ENCODE results near the gene CSF1.

The CSF1 gene

GRCh38 chr1:109892561-109893368 is 17.9 kb upstream of the CSF1 start:
- Histone ChIP-seq H3K27me3 (ENCODE audit: control insufficient read depth, insufficient read depth, low read length) (no peaks in the 10 kb centered on the region), H3K79me2 (no peaks in the 10 kb centered on the region), H3K9ac (no peak overlapping the region), H3K4me1 (no peaks in the 10 kb centered on the region), H3K9me3 (ENCODE audit: control insufficient read depth, low read length) (no peaks in the 10 kb centered on the region), H3K27ac (no peak overlapping the region), H3K4me3 (ENCODE audit: low read depth, low read length) (no peak overlapping the region), H3K4me2 (ENCODE audit: low read length) (no peak overlapping the region), H3K36me3 (ENCODE audit: control insufficient read depth, insufficient read depth, low read length) (no peaks in the 10 kb centered on the region), H2AFZ (no peak overlapping the region)
- TF ChIP-seq CTCF (IDR thresholded peaks at IDR 0.05): no peak

- H3K9me3 ChIP-seq (ENCODE audit: control insufficient read depth, low read length): no peaks in the 10 kb centered on the region
- no peaks in the 10 kb centered on the region for H3K79me2 ChIP-seq
- TF ChIP-seq CTCF (IDR thresholded peaks at IDR 0.05): no peak
- no peak overlapping the region for H3K27ac ChIP-seq
- no peak overlapping the region for H2AFZ ChIP-seq
- H3K4me3 ChIP-seq (ENCODE audit: low read depth, low read length): no peak overlapping the region
- H3K36me3 ChIP-seq (ENCODE audit: control insufficient read depth, insufficient read depth, low read length): no peaks in the 10 kb centered on the region
- H3K4me1 ChIP-seq: no peaks in the 10 kb centered on the region
- H3K4me2 ChIP-seq (ENCODE audit: low read length): no peak overlapping the region
- no peaks in the 10 kb centered on the region for H3K27me3 ChIP-seq (ENCODE audit: control insufficient read depth, insufficient read depth, low read length)
- H3K9ac ChIP-seq: no peak overlapping the region
These were observed 17.0 kb upstream of the CSF1 start for GRCh38 chr1:109893532-109894171.

- TF ChIP-seq CTCF (IDR thresholded peaks at IDR 0.05): no peak
- no peak overlapping the region for H3K27ac ChIP-seq
- no peaks in the 10 kb centered on the region for H3K9me3 ChIP-seq (ENCODE audit: control insufficient read depth, low read length)
- H2AFZ ChIP-seq: no peak overlapping the region
- no peak overlapping the region for H3K9ac ChIP-seq
- no peaks in the 10 kb centered on the region for H3K36me3 ChIP-seq (ENCODE audit: control insufficient read depth, insufficient read depth, low read length)
- H3K4me1 ChIP-seq: no peaks in the 10 kb centered on the region
- no peak overlapping the region for H3K4me2 ChIP-seq (ENCODE audit: low read length)
- no peaks in the 10 kb centered on the region for H3K79me2 ChIP-seq
- no peak overlapping the region for H3K4me3 ChIP-seq (ENCODE audit: low read depth, low read length)
- H3K27me3 ChIP-seq (ENCODE audit: control insufficient read depth, insufficient read depth, low read length): no peaks in the 10 kb centered on the region
These were observed 15.6 kb upstream of the CSF1 start for GRCh38 chr1:109894823-109895719.

- Histone ChIP-seq H3K4me2 (ENCODE audit: low read length) (no peak overlapping the region), H3K36me3 (ENCODE audit: control insufficient read depth, insufficient read depth, low read length) (no peaks in the 10 kb centered on the region), H2AFZ (no peak overlapping the region), H3K4me1 (no peaks in the 10 kb centered on the region), H3K79me2 (no peaks in the 10 kb centered on the region), H3K4me3 (ENCODE audit: low read depth, low read length) (no peak overlapping the region), H3K9me3 (ENCODE audit: control insufficient read depth, low read length) (no peaks in the 10 kb centered on the region), H3K27ac (no peak overlapping the region), H3K9ac (no peak overlapping the region), H3K27me3 (ENCODE audit: control insufficient read depth, insufficient read depth, low read length) (no peaks in the 10 kb centered on the region)
- TF ChIP-seq CTCF (IDR thresholded peaks at IDR 0.05): no peak
These were observed 14.7 kb upstream of the CSF1 start for GRCh38 chr1:109895720-109896504.

Data from parathyroid adenoma (tissue), 2 donors.